SK-N-SH (cell line): ENCODE results near the gene RPL18. TPM values are rescaled to one million over a fixed set of nuclear protein-coding genes. Genes with fewer than 3 reads are reported as not detected.

ENCODE experiments used
- CTCF ChIA-PET: fragments of 300-600, 350-600 bp; formaldehyde crosslinking; extraction: SDS; loops from one replicate; lab custom pipeline; 2021; lab: Yijun Ruan, JAX
- POLR2A ChIA-PET: fragments of 350-600 bp; sonication (Branson Sonifier 250); formaldehyde crosslinking; extraction: SDS; loops from one replicate; lab custom pipeline; 2020; ENCODE audit warnings: antibody characterized with exemption, inconsistent platforms; lab: Yijun Ruan, JAX
- DNase-seq: peaks from one replicate; pipeline ENCODE4 v3.0.0; 2012
- H2AFZ ChIP-seq: fragments of 200-600 bp; sonication (generic); 2 replicates; pipeline ENCODE4 v1.8.1; 2016; ENCODE audit warnings: antibody characterized with exemption, mild to moderate bottlenecking, low read depth
- H3F3A ChIP-seq: fragments of 200-600 bp; sonication (generic); replicated peaks from 2 replicates; pipeline ENCODE3; 2016; ENCODE audit warnings: antibody characterized with exemption, mild to moderate bottlenecking; ENCODE audit not compliant: insufficient read depth
- H3K27ac ChIP-seq, 2 experiments: fragments of 200-500 bp in 1 of 2; fragments of 200-600 bp in 1 of 2; sonication (Bioruptor generic) in 1 of 2; sonication (generic), shearing (Covaris generic) in 1 of 2; 2 replicates each; pipeline versions ENCODE4 v1.5.1 to v1.6.1; 2014 to 2016; ENCODE audit warnings: low read depth in 2 of 2, inconsistent platforms in 1 of 2, low read length in 1 of 2, mild to moderate bottlenecking in 1 of 2, mixed read lengths in 1 of 2
- H3K27me3 ChIP-seq: fragments of 200-600 bp; sonication (generic), shearing (Covaris generic); 2 replicates; pipeline ENCODE4 v1.6.1; 2016; ENCODE audit warnings: mixed run types; ENCODE audit not compliant: insufficient read depth
- H3K36me3 ChIP-seq, 2 experiments: fragments of 200-500 bp in 1 of 2; fragments of 200-600 bp in 1 of 2; sonication (Bioruptor generic) in 1 of 2; sonication (generic) in 1 of 2; replicated peaks in 1 of 2; 2 replicates each; pipeline versions ENCODE3 to v1.5.1; 2014 to 2016; ENCODE audit warnings: low read length in 1 of 2, mild to moderate bottlenecking in 1 of 2; ENCODE audit not compliant: insufficient read depth in 2 of 2, control insufficient read depth in 1 of 2
- H3K4me1 ChIP-seq, 2 experiments: fragments of 200-500 bp in 1 of 2; fragments of 200-600 bp in 1 of 2; sonication (Bioruptor generic) in 1 of 2; sonication (generic), shearing (Covaris generic) in 1 of 2; 2 replicates each; pipeline versions ENCODE4 v1.5.1 to v1.6.1; 2014 to 2016; ENCODE audit warnings: low read depth in 1 of 2, low read length in 1 of 2, mixed run types in 1 of 2; ENCODE audit not compliant: insufficient read depth in 2 of 2, control insufficient read depth in 1 of 2
- H3K4me2 ChIP-seq: fragments of 200-600 bp; sonication (generic), shearing (Covaris generic); 2 replicates; pipeline ENCODE4 v1.6.1; 2017; ENCODE audit warnings: mixed run types
- H3K4me3 ChIP-seq, 2 experiments: fragments of 200-500 bp in 1 of 2; fragments of 200-600 bp in 1 of 2; sonication (Bioruptor generic) in 1 of 2; sonication (generic), shearing (Covaris generic) in 1 of 2; 2 replicates each; pipeline versions ENCODE4 v1.5.1 to v1.8.1; 2014 to 2016; ENCODE audit warnings: low read depth in 2 of 2, inconsistent platforms in 1 of 2, low read length in 1 of 2, mild to moderate bottlenecking in 1 of 2, mixed read lengths in 1 of 2, moderate library complexity in 1 of 2
- H3K79me2 ChIP-seq: fragments of 200-600 bp; sonication (generic); 2 replicates; pipeline ENCODE4 v1.8.1; 2017; ENCODE audit warnings: mild to moderate bottlenecking; ENCODE audit not compliant: insufficient read depth
- H3K9ac ChIP-seq: fragments of 200-600 bp; sonication (generic); 2 replicates; pipeline ENCODE4 v1.6.1; 2017; ENCODE audit warnings: mixed run types
- H3K9me2 ChIP-seq: fragments of 200-600 bp; sonication (generic); 2 replicates; pipeline ENCODE4 v1.6.1; 2017; ENCODE audit warnings: mixed run types
- H3K9me3 ChIP-seq: fragments of 200-600 bp; sonication (generic); 2 replicates; pipeline ENCODE4 v1.6.1; 2017; ENCODE audit warnings: mixed run types, mild to moderate bottlenecking, moderate library complexity
- H4K20me1 ChIP-seq: fragments of 200-600 bp; sonication (generic); 2 replicates; pipeline ENCODE4 v1.6.1; 2017; ENCODE audit warnings: mild to moderate bottlenecking, mixed run types; ENCODE audit not compliant: insufficient read depth
- GATA2 ChIP-seq: sonication (generic); formaldehyde crosslinking; IDR thresholded peaks from 2 replicates; pipeline ENCODE4 v1.5.0; 2020; ENCODE audit warnings: mild to moderate bottlenecking, missing genetic modification reagents
- MEF2A ChIP-seq: IDR thresholded peaks from 2 replicates; pipeline ENCODE4 v1.4.0; 2012; ENCODE audit warnings: low read depth, borderline replicate concordance
- POLR2AphosphoS5 ChIP-seq: IDR thresholded peaks from 2 replicates; pipeline ENCODE4 v1.6.1; 2012; ENCODE audit warnings: low read depth, low read length
- RFX5 ChIP-seq: IDR thresholded peaks from 2 replicates; pipeline ENCODE4 v1.6.1; 2012; ENCODE audit warnings: mild to moderate bottlenecking, improper control_type of control experiment, low read length
- USF1 ChIP-seq: IDR thresholded peaks from 2 replicates; pipeline ENCODE4 v1.4.0; 2012; ENCODE audit warnings: low read depth, borderline replicate concordance
- WGBS: methylation state at CpG from one replicate; pipeline ENCODE4 v1.1.6; 2017; ENCODE audit warnings: low lambda C conversion rate; 5-methylcytosine and 5-hydroxymethylcytosine counted together
- polyA plus RNA-seq, 3 experiments: library from polyadenylated mRNA; depleted of rRNA; stranded (reverse); fragments of >200 nt; gene quantifications; 2 replicates each; pipeline ENCODE4 v1.2.3, GENCODE V29; 2012
- TF ChIP-seq, protein P1 (sequence below): fragments of 150-350 bp; IDR thresholded peaks from 2 replicates; pipeline ENCODE4 v1.6.1; 2017; ENCODE audit warnings: antibody characterized with exemption, low read length, low read depth, borderline replicate concordance
- TF ChIP-seq, protein P2 (sequence below): IDR thresholded peaks from 2 replicates; pipeline ENCODE4 v1.6.1; 2012; ENCODE audit warnings: mild to moderate bottlenecking, low read depth, low read length, moderate library complexity

The RPL18 gene
- polyA plus RNA-seq, 1 of the 3 experiments (the other 2 are of a cell fraction), result 2,225 TPM

GRCh38 chr19:48618278-48618915, 581 bp downstream of the RPL18 start:
- ChIA-PET CTCF (interaction anchor here (1.0 to 3.7 kb wide), 5 partner anchors 10 to 121 kb away, joined by 3 to 26 read pairs (median 4); no protein-coding TSS in a partner anchor), POLR2A (interaction anchor here (0.6 to 1.7 kb wide), 7 partner anchors 9 to 161 kb away, joined by 3 to 17 read pairs (median 4); no protein-coding TSS in a partner anchor)
- Histone ChIP-seq H3K27ac (peak overlapping the region; percentile 74 to 92), H3K36me3 (peaks cover 32 to 33% of the 10 kb centered on the region in 2 experiments), H3K9me2 (no peaks in the 10 kb centered on the region), H4K20me1 (peaks cover 39% of the 10 kb centered on the region), H3K4me3 (peak overlapping the region; percentile 93 to 99), H3K4me1 (peaks cover 14 to 44% of the 10 kb centered on the region in 2 experiments; a peak in 3 of 4 replicates), H3K9me3 (no peaks in the 10 kb centered on the region), H3K4me2 (peak overlapping the region; percentile 91), H3K79me2 (peaks cover 38% of the 10 kb centered on the region), H2AFZ (no peak overlapping the region), H3K9ac (peak overlapping the region; percentile 99), H3F3A (peaks cover 59% of the 10 kb centered on the region), H3K27me3 (no peaks in the 10 kb centered on the region)
- under 1% methylated on average over 18 of the region's 18 CpGs for WGBS
- no peak for DNase-seq
- TF ChIP-seq GATA2 (CRISPR knock-in tag) (no peak), MEF2A (no peak), POLR2AphosphoS5 (no peak), RFX5 (no peak), USF1 (no peak)
- TF ChIP-seq, protein P1, sequence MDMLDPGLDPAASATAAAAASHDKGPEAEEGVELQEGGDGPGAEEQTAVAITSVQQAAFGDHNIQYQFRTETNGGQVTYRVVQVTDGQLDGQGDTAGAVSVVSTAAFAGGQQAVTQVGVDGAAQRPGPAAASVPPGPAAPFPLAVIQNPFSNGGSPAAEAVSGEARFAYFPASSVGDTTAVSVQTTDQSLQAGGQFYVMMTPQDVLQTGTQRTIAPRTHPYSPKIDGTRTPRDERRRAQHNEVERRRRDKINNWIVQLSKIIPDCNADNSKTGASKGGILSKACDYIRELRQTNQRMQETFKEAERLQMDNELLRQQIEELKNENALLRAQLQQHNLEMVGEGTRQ, result no peak
- TF ChIP-seq, protein P2, sequence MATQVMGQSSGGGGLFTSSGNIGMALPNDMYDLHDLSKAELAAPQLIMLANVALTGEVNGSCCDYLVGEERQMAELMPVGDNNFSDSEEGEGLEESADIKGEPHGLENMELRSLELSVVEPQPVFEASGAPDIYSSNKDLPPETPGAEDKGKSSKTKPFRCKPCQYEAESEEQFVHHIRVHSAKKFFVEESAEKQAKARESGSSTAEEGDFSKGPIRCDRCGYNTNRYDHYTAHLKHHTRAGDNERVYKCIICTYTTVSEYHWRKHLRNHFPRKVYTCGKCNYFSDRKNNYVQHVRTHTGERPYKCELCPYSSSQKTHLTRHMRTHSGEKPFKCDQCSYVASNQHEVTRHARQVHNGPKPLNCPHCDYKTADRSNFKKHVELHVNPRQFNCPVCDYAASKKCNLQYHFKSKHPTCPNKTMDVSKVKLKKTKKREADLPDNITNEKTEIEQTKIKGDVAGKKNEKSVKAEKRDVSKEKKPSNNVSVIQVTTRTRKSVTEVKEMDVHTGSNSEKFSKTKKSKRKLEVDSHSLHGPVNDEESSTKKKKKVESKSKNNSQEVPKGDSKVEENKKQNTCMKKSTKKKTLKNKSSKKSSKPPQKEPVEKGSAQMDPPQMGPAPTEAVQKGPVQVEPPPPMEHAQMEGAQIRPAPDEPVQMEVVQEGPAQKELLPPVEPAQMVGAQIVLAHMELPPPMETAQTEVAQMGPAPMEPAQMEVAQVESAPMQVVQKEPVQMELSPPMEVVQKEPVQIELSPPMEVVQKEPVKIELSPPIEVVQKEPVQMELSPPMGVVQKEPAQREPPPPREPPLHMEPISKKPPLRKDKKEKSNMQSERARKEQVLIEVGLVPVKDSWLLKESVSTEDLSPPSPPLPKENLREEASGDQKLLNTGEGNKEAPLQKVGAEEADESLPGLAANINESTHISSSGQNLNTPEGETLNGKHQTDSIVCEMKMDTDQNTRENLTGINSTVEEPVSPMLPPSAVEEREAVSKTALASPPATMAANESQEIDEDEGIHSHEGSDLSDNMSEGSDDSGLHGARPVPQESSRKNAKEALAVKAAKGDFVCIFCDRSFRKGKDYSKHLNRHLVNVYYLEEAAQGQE, result no peak
